Measurements from ENCODE around the gene ITGA5.

Gene ITGA5

GRCh38 chr12:54352891-54353874 lies 65.9 kb downstream of the ITGA5 start:
- no peak for DNase-seq (ENCODE audit: low read depth in 2 of 2)

DNA sequence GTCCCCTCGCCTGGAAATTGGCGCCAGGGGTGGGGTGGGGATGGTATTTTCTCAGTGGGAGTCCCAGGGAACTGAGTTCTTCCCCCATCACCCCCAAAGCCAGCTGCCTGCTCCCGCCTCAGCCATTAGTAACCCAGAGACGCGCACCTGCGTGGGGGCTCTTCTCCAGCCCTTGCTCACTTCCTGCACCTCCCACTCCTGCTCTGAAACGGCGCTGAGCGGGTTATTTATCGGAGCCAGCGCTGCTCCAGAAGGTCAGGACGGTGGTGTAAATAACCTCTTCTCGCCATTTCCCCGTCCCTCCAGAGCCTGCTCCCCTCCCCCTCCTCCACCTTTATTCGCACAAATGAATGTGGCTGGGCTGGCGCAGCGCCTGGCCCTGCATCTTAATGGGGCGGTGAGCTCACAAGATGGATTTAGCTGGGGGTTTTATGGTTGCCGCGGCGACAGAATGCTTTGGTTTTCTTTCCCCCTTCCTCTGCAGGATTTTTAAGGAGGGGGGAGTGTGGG lies 67.0 kb downstream of the ITGA5 start:
- peak in 1 of 2 donors; percentile 34 for DNase-seq (ENCODE audit: low read depth in 2 of 2)

GRCh38 chr12:54351341-54351740 lies 67.7 kb downstream of the ITGA5 start:
- DNase-seq (ENCODE audit: low read depth in 2 of 2): no peak

- no peak for DNase-seq (ENCODE audit: low read depth in 2 of 2)
Measured at GRCh38 chr12:54350743-54351142, 68.3 kb downstream of the ITGA5 start.

GRCh38 chr12:54349679-54350078 lies 69.4 kb downstream of the ITGA5 start:
- DNase-seq (ENCODE audit: low read depth in 2 of 2): no peak

DNA sequence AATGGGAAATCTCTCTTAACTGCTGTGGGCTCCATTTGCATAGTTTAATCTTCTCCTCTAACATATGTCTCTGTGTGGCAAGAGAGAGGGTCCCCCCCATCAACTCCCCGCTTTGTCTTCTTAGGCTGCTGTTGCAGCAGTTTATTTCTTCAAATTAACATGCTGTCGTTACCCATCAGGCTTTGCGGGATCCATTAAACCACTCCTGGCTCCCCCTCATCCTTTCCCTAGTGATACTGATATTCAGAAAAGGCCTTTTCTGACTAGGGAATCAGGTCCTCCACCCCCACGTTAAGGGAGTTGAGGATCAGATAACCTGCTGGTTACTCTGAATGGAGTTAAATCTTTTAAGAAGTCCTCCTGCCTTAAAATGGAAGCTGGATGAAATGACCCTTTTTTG lies 70.0 kb downstream of the ITGA5 start:
- no peak for DNase-seq (ENCODE audit: low read depth in 2 of 2)

All from activated CD4-positive, alpha-beta T cell treated with anti-CD3 and anti-CD28 coated beads for 24 hours (primary cell).